ENCODE measurements around the gene JAZF1.

Gene JAZF1

DNA sequence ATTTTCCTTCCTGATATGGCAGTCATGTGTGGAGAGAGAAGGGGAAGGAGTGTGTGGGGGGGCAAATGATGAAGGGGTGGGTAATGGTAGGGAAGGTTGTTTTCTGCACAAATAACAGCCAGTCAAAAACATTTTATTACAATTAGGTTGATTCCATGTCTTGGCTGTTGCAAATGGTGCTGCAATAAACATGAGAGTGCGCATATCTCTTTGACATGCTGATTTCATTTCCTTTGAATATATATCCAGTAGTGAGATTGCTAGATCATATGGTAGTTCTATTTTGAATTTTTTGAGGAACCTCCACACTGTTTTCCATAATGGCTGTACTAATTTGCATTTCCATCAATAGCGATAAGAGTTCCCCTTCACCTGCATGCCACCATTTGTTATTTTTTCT is 10.6 kb upstream of the JAZF1 start:
- no peak for DNase-seq

DNA sequence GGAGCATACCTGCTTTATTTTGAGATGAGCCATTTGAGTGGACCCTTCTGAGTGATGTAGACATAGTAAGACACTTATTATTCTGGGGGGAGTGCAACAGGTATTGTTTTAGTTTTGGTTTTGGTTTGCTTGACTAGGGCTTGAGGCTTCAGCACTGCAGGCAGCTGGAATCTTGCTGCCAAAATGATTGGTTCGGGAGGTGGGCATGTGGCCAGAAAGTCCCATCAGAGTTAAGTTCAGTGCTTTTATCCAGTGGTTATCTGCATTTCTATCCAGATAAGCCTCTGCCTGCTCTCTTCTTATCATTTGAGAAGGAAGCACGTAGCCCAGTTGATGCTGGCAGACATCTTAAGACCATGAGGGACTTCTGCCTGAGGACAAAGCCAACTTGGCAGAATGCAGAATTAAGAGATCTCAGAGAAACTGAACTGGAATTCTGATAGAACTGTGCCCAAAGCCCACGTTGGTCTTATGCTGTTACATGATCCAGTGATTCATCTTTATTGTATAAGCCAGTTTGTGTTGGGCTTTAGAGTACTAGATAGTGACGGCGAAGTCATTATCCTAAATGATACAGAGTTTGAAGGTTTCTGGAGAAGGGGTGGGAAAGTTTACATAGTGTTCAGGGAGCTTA is 9.6 kb upstream of the JAZF1 start:
- DNase-seq, result no peak

DNA sequence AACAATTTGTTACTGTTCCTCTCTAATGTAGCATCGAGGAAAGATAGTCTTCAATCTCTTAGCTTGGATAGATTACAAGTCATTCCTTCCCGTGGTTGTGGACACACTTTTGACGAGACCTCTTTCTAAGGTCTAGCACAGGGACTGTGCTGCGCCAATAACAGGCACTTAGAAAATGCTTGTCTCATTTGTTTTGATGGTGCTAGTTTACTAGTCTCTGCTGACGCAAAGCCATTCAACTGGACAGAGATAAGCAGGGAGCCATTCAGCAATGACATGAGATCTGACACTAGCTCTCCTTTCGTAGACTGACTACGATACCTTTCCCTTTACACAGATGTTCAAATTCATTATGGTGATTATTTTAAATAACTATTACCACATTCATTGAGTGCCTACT is 6.4 kb upstream of the JAZF1 start:
- DNase-seq, result no peak

DNA sequence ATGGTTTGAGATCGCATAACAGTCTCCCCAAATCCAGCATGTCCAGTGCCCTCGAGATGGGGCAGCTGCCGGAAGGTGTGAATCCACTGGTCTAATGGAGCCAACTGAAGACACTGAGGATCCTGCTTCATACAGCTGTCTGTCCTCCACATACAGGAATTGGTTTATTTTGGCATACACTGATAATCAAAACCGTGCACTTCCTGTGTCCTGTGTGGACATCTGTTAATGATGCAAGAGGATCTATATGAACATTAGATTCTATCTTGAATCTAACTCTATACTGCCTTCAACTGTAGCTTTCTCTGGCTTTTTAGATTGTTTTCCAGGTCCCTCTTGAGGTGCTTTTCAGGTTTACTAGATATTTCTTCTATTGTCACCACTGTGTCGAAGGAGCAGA is 3.0 kb upstream of the JAZF1 start:
- no peak for DNase-seq

- DNase-seq, result no peak
Observed at GRCh38 chr7:28182071-28182471, 1.5 kb upstream of the JAZF1 start.

- DNase-seq, result no peak
Observed at GRCh38 chr7:28181416-28181815, 821 bp upstream of the JAZF1 start.

DNA sequence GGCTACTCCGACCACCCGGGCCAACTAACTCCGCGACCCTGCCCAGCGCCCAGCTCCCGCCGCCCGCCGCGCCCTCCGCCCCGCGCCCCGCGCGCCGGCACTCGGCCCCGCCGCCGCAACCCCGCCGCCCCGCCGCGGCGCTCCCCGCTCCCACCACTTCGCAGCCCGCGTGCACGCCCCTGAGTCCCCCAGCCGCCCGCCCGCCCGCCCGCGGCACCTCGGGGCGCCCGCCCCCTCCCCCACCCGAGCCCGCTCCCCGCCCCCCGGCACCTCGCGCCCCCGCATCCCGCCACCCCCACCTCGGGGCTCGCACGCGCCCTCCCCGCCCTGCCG is 598 bp downstream of the JAZF1 start:
- no peak for DNase-seq

DNA sequence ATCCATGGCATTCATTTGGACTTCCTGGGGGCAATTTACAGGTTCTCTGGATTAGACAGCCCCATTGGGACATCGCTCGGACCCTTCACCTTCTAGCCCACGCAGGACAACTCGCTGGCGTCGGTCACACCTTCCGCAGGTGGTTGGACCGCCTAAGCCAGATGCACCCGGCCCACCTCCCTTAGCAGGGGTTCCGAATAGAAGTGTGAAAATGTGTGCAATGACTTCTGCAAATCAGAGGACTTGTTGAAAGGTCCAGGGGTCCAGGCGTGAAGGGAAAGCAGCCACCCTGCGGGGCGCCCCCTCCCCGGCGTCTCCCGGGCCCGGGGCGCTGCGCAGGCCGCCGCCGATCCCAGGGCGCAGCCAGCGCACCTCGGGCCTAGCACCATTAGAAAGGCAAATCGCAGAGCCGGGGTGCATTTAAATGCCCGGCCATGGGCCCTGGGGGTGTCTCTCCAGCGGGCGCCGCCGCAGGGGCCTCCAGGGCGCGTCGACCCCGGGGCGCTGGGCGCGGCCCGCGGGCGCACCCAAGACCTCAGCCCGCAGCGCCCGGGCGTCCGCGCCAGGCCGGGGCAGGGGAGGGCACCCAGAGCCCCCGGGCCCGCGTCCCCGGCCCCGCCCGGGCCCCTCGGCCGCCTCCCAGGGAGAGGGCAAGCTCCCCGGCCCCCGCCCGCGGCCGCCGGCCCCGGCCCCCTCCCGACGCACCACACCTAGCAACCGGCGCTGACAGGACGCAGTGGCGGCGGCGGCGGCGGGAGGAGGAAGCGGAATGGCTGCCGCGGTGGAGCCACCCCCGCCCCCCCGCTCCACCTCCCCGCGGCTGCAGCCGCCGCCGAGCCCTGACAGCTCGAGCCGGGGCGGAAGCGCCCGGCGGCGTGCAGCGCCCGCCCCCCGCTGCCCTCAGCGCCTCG is 1.2 kb downstream of the JAZF1 start:
- peak; percentile 77 for DNase-seq

DNA sequence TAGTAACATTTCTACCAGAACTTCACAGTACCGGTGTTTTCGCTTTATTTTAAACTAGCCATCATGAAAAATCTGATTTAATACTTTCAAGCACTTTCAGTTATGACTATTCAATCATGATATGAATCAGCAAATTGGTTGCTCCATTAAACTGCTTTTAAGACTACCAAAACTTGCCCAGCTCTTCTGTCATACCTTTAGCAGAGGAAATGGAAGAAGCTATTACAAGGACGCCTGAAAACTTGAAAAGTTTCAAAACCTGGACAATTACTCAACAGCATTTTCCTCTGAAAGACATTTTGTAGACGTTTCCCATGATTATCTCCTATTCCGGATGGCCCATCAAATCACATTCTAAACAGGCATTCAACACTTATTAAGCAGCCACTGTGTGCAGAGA is 2.0 kb downstream of the JAZF1 start:
- no peak for DNase-seq

- DNase-seq, result no peak
Observed at GRCh38 chr7:28177836-28178235, 2.8 kb downstream of the JAZF1 start.

GRCh38 chr7:28176645-28177044 is 4.0 kb downstream of the JAZF1 start:
- no peak for DNase-seq

- no peak for DNase-seq
Observed at GRCh38 chr7:28176174-28176573, 4.4 kb downstream of the JAZF1 start.

DNA sequence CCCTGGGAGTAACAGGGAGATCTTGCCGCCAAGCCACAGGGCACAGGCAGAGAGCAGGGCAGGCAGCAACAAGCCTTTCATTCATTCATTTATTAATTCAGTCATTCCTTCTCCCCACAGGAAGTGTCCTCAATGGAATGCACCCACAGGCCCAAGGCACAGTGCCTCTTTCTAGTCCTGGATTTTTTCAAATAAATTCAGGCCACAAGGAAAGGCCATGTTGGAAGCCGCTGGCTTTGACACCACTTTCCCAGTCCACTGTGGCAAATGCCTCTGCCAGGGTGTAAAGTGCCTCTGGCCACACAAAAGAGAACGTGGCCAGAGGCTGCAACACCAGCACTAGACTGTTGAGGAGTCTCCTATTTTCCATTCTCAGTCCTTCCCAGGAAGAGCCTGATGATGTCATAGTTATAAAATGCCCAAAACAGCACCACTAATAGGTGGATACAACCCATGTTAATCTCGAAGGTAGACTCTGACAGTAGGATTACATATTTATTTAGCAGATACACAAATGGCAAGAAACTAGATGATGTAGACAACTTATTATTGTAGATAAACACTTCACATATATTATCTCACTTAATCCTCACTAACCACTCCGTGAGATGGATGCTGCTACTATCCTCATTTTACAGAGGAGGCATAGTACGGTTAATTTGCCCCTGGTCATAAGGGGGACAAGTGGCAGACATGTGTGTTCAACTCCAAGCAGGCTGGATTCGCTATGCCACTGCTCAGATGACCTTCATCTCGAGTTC is 5.5 kb downstream of the JAZF1 start:
- no peak for DNase-seq

GRCh38 chr7:28174442-28174841 is 6.2 kb downstream of the JAZF1 start:
- no peak for DNase-seq

GRCh38 chr7:28173531-28173930 is 7.1 kb downstream of the JAZF1 start:
- no peak for DNase-seq

- no peak for DNase-seq
Observed at GRCh38 chr7:28172958-28173357, 7.6 kb downstream of the JAZF1 start.

DNA sequence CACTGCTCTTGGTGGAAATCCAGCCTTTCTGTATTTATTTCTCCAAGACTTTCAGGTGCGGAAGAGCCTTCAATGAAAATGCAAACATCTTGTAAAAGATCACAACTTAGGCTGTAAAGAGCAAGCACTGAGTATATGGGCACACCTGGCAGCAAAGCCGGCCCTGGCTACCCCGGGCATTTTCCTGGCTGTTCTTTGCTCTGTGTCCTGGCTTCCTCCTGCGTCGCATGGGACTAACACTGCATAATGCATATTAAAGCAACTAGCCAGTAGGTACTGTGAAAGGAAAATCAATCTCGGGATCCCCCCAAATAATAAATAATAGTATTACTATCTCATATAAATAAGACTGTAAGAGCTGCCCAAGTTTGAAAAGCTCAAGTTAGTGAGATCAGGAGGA is 9.9 kb downstream of the JAZF1 start:
- no peak for DNase-seq

- DNase-seq, result no peak
Observed at GRCh38 chr7:28169230-28169629, 11.4 kb downstream of the JAZF1 start.

DNA sequence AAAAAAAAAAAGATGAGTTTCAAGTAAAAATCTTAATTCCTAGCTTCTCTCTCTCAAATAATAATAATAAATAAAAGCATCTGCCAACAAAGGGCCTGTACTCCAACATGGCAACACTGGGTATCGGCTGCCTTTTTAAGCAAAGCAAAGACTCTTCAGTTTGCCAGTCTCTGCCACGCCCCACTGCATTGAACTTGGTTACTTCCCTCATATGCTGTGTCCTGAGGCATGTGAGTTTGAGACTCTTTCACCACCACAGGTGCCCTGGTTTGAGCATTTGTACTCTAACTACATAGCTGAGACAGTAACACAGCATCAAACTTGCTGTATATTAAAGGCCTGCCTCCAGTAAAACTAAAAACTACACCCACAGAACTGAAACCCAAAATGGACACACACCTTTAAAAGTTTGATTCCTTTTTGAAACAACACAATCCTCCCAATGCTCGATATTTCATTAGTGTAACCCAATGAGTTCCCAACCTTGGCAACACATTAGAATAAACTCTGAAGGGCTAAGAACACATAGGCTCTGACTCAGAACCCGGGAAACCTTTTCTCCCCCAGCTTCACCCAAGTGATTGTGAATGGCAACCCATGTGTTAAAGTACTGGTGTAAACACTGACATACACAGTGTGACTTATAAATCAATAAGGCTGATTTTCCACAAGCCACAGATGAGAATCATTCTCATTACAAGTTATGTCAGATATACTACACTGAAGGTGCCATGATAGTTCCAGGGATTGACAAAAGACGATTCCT is 12.0 kb downstream of the JAZF1 start:
- DNase-seq, result no peak

GRCh38 chr7:28166982-28167715 is 13.4 kb downstream of the JAZF1 start:
- no peak for DNase-seq

DNA sequence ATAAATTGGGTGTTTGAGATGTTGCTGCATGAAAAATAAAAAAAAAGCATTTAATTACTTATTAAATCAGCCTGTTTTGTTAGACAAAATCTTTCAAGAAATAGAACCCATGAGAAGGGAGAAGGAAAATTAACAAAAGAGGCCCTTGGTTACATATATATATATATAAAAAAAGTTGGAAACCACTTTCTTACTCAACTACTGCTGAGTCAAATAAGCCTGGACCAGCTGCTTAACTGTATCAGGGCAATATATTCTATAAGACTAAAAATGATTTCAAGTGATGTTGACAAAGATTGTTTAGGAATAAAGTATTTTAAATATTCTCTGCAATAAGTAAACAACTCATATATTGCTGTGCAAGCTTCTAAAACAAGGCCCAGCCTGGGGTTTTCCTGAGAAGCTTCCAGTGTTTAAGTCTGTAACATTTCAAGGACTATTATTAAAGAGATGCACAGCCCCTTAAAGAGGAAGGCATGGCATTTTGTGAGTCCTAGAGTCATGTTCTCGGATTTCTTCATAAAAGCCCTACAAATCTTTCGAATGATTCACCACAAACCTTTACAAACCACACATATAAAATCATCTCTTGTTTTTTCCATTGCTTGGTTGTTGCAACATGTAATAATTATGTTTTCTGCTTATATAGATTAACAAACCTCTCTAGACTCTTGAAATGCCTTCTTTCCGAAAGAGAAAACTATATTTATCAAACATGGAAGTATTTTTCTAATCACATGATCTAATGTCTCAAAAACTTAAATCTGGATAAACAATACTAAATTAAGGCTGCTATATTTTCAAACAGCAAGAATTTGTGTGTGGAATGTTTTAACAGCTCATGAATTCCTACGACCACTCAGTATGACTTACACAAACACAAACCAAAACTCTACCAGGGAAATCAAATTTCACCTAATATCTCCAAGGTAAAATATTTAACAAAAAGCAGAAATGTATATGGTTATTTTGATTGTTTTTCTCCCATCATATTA is 14.3 kb downstream of the JAZF1 start:
- no peak for DNase-seq

Measured in activated CD8-positive, alpha-beta memory T cell treated with anti-CD3 and anti-CD28 coated beads, Interleukin-2, amount 50 U/mL, for 48 hours (primary cell).